ENCODE results near the gene SLC18A3.

Gene SLC18A3

GRCh38 chr10:49612513-49613164, 2.5 kb downstream of the SLC18A3 start:
- DNase-seq, result no peak

- DNase-seq, result no peak
Measured at GRCh38 chr10:49613165-49613881, 3.2 kb downstream of the SLC18A3 start.

- DNase-seq, result no peak
Measured at GRCh38 chr10:49613882-49614241, 3.8 kb downstream of the SLC18A3 start, which contains the start of gene CHAT. Gene CHAT (plus strand): TSS chr10:49614037. CDS start chr10:49614190, 153 bp downstream.

- DNase-seq, result no peak
Measured at GRCh38 chr10:49614242-49615198, 4.4 kb downstream of the SLC18A3 start.

DNA sequence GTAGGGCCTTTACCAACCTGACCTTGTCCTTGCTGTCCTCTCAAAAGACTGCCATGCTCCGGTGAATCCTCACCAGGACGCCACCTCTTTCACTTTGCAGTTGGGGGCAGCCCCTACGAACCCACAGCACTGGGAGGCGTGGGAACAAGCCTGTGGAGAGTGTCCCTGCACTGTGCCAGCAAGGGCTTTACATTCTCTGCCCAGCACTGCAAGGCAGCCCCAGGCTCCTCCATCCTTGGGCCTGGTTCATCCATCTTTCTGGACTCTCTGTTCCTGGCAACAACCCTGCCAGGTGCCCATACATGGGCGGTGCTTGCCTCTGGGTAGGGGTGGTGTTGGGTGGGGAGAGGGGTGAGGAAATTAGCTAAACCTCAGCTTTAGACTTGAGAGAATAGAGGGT, 5.1 kb downstream of the SLC18A3 start:
- no peak for DNase-seq

DNA sequence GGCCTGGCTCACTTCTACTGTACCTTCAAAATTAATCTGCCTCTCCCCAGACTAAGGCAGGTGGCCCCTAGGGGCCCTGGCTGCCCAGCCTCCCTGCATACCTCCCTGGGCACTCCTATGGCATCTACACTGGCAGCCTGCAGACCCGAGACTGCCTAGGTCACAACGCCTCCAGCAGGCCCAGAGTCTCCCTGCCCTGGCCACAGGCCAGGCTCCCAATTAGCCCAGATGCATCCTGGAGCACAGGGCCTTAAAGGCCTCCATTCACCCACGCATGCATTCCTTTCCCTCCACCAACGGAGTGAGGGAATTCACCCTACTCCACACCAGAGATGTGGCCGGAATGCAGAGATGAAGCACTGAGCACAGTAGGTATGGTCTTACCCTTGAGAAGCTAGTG, 5.6 kb downstream of the SLC18A3 start:
- DNase-seq, result no peak

GRCh38 chr10:49616421-49617101, 6.5 kb downstream of the SLC18A3 start:
- DNase-seq, result no peak

- no peak for DNase-seq
Measured at GRCh38 chr10:49617121-49618020, 7.3 kb downstream of the SLC18A3 start.

DNA sequence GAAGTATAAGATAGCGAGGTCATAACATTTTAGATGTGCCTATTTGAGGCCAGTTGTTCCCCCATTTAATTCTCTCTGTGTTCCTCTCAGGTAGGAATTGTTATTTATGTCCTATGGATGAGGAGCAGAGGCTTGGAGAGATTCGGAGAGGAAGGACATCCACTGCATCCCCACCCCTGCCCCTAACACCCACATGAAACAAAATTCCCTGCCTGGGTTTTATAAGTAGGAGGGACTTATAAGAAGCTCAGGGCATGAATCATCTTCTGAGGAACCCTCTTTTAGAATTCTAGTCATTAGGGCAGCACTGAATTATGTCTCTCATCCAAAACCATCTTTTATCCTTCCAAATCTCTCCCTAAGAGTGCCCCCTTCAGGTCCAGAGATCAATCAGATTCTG, 8.7 kb downstream of the SLC18A3 start:
- DNase-seq, result no peak

- no peak for DNase-seq
Measured at GRCh38 chr10:49619613-49620012, 9.5 kb downstream of the SLC18A3 start.

- no peak for DNase-seq
Measured at GRCh38 chr10:49620286-49620810, 10.2 kb downstream of the SLC18A3 start.

GRCh38 chr10:49620841-49621378, 10.8 kb downstream of the SLC18A3 start:
- DNase-seq, result no peak

DNA sequence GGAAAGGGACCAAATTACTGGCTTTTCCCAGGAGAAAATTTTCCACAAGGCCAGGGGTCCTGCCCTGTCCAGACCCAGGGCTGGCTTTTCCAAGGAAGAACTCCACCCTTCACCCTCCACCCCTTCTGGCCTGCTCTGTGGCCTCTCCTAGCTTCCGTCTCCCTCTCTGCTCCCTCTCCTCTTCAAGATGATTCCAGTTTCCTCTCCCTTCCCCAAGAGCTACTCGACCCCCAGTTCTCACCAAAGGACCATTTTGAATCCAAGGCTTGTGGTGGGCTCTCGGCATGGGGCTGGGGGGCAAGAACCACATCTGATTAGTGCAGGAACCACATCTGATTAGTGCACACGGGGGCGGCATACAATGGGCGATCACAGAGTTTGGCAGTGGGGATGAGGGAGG, 11.5 kb downstream of the SLC18A3 start:
- no peak for DNase-seq

DNA sequence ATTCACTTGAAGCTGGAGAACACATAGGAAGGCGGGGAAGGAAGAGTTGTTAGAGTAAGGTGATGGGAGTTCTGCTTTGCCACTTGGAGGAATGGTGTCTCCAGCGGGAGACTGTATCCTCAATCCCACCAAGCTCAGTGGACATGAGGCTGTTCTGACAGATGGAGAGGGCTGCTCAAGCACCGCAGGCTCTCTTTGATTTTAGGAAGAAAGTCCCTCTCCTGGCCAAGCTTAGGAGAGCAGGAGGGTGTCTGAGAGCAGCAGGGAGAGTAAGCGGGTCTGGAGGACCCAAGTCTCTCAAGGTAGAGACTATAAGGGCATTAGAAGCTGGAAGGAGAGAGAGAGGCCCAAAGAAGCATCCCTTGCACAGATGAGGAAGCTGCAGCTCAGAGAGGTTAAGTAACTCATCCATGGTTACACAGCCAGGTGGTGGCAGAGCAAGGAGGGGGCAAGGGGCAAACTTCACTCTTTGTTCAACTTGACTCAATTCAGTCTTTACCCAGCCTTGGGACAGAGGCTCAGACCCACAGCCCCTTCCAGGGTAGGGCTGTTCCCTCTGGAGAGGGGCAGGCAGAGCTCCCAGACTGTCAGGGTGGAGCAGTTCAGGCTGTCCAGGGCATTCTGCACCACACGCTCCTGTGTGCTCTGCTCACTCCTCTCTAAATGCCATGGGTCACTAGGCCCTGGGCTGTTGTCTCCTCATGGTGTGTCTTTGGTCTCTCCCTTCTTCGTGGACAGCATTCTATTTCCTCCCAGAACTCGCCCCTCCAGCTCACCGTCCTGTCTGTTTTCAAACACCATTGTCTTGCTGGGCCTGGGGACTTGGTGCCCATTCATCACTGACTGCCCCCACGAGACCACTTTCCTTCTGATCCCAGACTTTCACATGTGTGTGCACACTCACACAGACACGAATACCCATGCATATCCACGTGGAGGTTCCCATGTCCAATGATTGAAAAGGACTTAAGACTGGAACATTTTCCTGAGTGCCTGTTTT, 12.6 kb downstream of the SLC18A3 start:
- no peak for DNase-seq

GRCh38 chr10:49624629-49625028, 14.5 kb downstream of the SLC18A3 start:
- DNase-seq, result no peak

GRCh38 chr10:49625411-49625810, 15.3 kb downstream of the SLC18A3 start:
- DNase-seq, result no peak

DNA sequence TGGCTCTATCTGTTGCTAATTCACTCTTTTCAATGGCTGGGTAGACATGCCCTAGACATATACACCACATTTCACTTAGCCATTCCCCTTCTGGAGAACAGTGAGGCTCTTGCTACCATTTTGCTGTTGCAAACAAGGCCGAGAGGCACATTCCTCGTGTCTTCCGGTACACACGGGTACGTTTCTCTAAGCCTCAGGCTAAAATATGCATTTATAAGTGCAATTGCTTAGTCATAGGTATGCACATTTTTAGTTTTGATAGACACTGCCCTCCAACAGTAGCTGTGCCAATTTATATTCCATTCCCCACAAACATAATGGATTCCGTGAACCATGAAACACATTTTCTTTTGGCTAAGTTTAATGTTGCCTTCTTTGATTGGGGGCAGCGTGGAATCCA, 16.9 kb downstream of the SLC18A3 start:
- no peak for DNase-seq

DNA sequence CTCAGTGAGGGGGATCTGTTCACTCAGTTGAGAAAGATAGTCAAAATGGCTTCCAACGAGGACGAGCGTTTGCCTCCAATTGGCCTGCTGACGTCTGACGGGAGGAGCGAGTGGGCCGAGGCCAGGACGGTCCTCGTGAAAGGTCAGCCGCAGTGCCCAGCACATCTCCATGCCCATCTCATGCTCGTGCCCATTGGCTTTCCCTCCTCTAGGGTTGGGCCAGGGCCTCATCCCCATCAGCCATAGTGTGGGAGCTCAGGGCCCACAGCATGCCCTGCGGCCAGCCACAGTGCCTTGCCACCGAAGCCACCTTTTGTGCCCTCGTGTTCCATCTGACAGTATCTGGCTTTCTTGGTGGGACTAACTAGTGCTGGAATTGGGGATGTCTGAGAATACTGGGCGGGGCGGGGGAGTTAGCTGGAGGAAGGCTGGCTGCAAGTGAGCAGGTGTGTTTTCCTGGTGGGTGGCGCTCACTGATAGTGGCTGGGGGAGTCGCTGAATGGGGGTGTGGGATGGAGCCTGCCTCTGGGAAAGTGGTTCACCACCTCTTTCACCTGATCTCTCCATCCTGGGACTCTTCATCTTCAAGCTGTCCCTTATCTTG, 17.6 kb downstream of the SLC18A3 start:
- DNase-seq, result no peak

- DNase-seq, result no peak
Measured at GRCh38 chr10:49628599-49628998, 18.5 kb downstream of the SLC18A3 start.
